ENCODE data around the gene LRIG2.
"Not testable (repeated sequence)": the region's sequence is repeated elsewhere in the genome, so short reads cannot be mapped to it uniquely, and the experiment has no call there.

Gene LRIG2

GRCh38 chr1:113072757-113073478, at the start of gene LRIG2:
TSS of gene LRIG2 (plus strand) at chr1:113073198. CDS start at chr1:113073407, 209 bp downstream.
- Histone ChIP-seq H3K79me2 (ENCODE audit: insufficient read depth, low read length) (peaks cover 24% of the 10 kb centered on the region), H3K9me2 (ENCODE audit: low read depth, low read length) (no peaks in the 10 kb centered on the region), H3K4me3 (ENCODE audit: low read depth, low read length, poor library complexity, severe bottlenecking) (peak within 1 kb of the TSS; percentile 87), H3K36me3 (ENCODE audit: insufficient read depth, low read length) (peaks cover 18% of the 10 kb centered on the region), H3K27ac (ENCODE audit: low read depth, low read length, poor library complexity, severe bottlenecking) (peak within 1 kb of the TSS; percentile 70), H4K20me1 (ENCODE audit: insufficient read depth, low read length) (no peaks in the 10 kb centered on the region), H3K9ac (ENCODE audit: low read length) (peak within 1 kb of the TSS; percentile 85), H3F3A (ENCODE audit: insufficient read depth, low read length) (no peaks in the 10 kb centered on the region), H3K9me3 (ENCODE audit: low read length) (no peaks in the 10 kb centered on the region), H3K4me2 (ENCODE audit: low read length) (peak within 1 kb of the TSS; percentile 98), H2AFZ (ENCODE audit: low read length) (peak within 1 kb of the TSS; percentile 58; the same call in 1 of the 2 replicates), H3K4me1 (ENCODE audit: insufficient read depth, low read length, severe bottlenecking) (peaks cover 20% of the 10 kb centered on the region), H3K27me3 (ENCODE audit: insufficient read depth, low read length) (no peaks in the 10 kb centered on the region)
- TF ChIP-seq CTCF (IDR thresholded peaks at IDR 0.05; ENCODE audit: low read length) (peak; percentile 98), EZH2 (IDR thresholded peaks at IDR 0.05; ENCODE audit: borderline replicate concordance, low read length) (no peak)

GRCh38 chr1:113023316-113023715, 49.7 kb upstream of the LRIG2 start:
- H3K9me3 ChIP-seq (ENCODE audit: low read length); H3K36me3 ChIP-seq (ENCODE audit: insufficient read depth, low read length); H3K27me3 ChIP-seq (ENCODE audit: insufficient read depth, low read length): not testable (repeated sequence)

GRCh38 chr1:113027007-113027406, 46.0 kb upstream of the LRIG2 start:
- Histone ChIP-seq H3K9me2 (ENCODE audit: low read depth, low read length) (no peaks in the 10 kb centered on the region), H3K36me3 (ENCODE audit: insufficient read depth, low read length) (no peaks in the 10 kb centered on the region), H3K9ac (ENCODE audit: low read length) (no peak overlapping the region), H3K27me3 (ENCODE audit: insufficient read depth, low read length) (no peaks in the 10 kb centered on the region), H3K79me2 (ENCODE audit: insufficient read depth, low read length) (no peaks in the 10 kb centered on the region), H3K4me2 (ENCODE audit: low read length) (no peak overlapping the region), H2AFZ (ENCODE audit: low read length) (no peak overlapping the region), H3K4me3 (ENCODE audit: low read depth, low read length, poor library complexity, severe bottlenecking) (no peak overlapping the region), H3K9me3 (ENCODE audit: low read length) (no peaks in the 10 kb centered on the region), H4K20me1 (ENCODE audit: insufficient read depth, low read length) (no peaks in the 10 kb centered on the region), H3K27ac (ENCODE audit: low read depth, low read length, poor library complexity, severe bottlenecking) (no peak overlapping the region), H3F3A (ENCODE audit: insufficient read depth, low read length) (no peaks in the 10 kb centered on the region), H3K4me1 (ENCODE audit: insufficient read depth, low read length, severe bottlenecking) (no peaks in the 10 kb centered on the region)
- TF ChIP-seq EZH2 (IDR thresholded peaks at IDR 0.05; ENCODE audit: borderline replicate concordance, low read length) (no peak), CTCF (IDR thresholded peaks at IDR 0.05; ENCODE audit: low read length) (no peak)

More at GRCh38 chr1:113023316-113023715, 49.7 kb upstream of the LRIG2 start:
- H3F3A ChIP-seq (ENCODE audit: insufficient read depth, low read length); H3K4me1 ChIP-seq (ENCODE audit: insufficient read depth, low read length, severe bottlenecking); H2AFZ ChIP-seq (ENCODE audit: low read length); H3K4me3 ChIP-seq (ENCODE audit: low read depth, low read length, poor library complexity, severe bottlenecking); H4K20me1 ChIP-seq (ENCODE audit: insufficient read depth, low read length); H3K9ac ChIP-seq (ENCODE audit: low read length); H3K79me2 ChIP-seq (ENCODE audit: insufficient read depth, low read length); H3K4me2 ChIP-seq (ENCODE audit: low read length); H3K27ac ChIP-seq (ENCODE audit: low read depth, low read length, poor library complexity, severe bottlenecking); H3K9me2 ChIP-seq (ENCODE audit: low read depth, low read length): not testable (repeated sequence)

- Histone ChIP-seq H3K79me2 (ENCODE audit: insufficient read depth, low read length) (no peaks in the 10 kb centered on the region), H3F3A (ENCODE audit: insufficient read depth, low read length) (no peaks in the 10 kb centered on the region), H3K9me3 (ENCODE audit: low read length) (no peaks in the 10 kb centered on the region), H2AFZ (ENCODE audit: low read length) (no peak overlapping the region), H3K4me2 (ENCODE audit: low read length) (no peak overlapping the region), H4K20me1 (ENCODE audit: insufficient read depth, low read length) (no peaks in the 10 kb centered on the region), H3K4me1 (ENCODE audit: insufficient read depth, low read length, severe bottlenecking) (no peaks in the 10 kb centered on the region), H3K9me2 (ENCODE audit: low read depth, low read length) (no peaks in the 10 kb centered on the region), H3K9ac (ENCODE audit: low read length) (no peak overlapping the region), H3K27me3 (ENCODE audit: insufficient read depth, low read length) (no peaks in the 10 kb centered on the region), H3K27ac (ENCODE audit: low read depth, low read length, poor library complexity, severe bottlenecking) (no peak overlapping the region), H3K4me3 (ENCODE audit: low read depth, low read length, poor library complexity, severe bottlenecking) (no peak overlapping the region), H3K36me3 (ENCODE audit: insufficient read depth, low read length) (no peaks in the 10 kb centered on the region)
- no peak for TF ChIP-seq CTCF (IDR thresholded peaks at IDR 0.05; ENCODE audit: low read length)
- TF ChIP-seq EZH2 (IDR thresholded peaks at IDR 0.05; ENCODE audit: borderline replicate concordance, low read length): no peak
Observed at GRCh38 chr1:113027449-113027848, 45.5 kb upstream of the LRIG2 start.

Measured in OCI-LY1 (cell line).